IMR-90 (cell line): ENCODE measurements around the gene MTPN. TPM values are rescaled to one million over a fixed set of nuclear protein-coding genes. Genes with fewer than 3 reads are reported as not detected.

Source experiments
- ATAC-seq: fragments of 200-7000 bp; cut with Tn5 transposase; 2 replicates; pipeline ENCODE4 v1.9.1; 2020; ENCODE audit warnings: low read depth, mild to moderate bottlenecking, moderate library complexity
- BruUV-seq: library from RNA; stranded (reverse); fragments of 400-500 nt; replicated peaks from 2 replicates; lab custom pipeline; 2021; lab: Mats Ljungman, UMichigan
- CTCF ChIA-PET: fragments of 300-600 bp; formaldehyde crosslinking; extraction: SDS; loops from one replicate; lab custom pipeline; 2021; ENCODE audit warnings: antibody characterized with exemption; lab: Yijun Ruan, JAX
- POLR2A ChIA-PET: fragments of 300-600 bp; sonication (Branson Sonifier 250); formaldehyde crosslinking; loops from one replicate; lab custom pipeline; 2022; ENCODE audit warnings: antibody characterized with exemption; ENCODE audit not compliant: unreplicated experiment; lab: Charles Lee
- DNase-seq: peaks from one replicate; pipeline ENCODE4 v3.0.0; 2013
- H2AFZ ChIP-seq: replicated peaks from 2 replicates; pipeline ENCODE3; 2013; ENCODE audit warnings: low read length, mild to moderate bottlenecking; ENCODE audit not compliant: poor library complexity
- H2AK5ac ChIP-seq: 2 replicates; pipeline ENCODE4 v1.6.1; 2013; ENCODE audit warnings: low read depth, low read length, inconsistent platforms
- H2AK9ac ChIP-seq: replicated peaks from 2 replicates; pipeline ENCODE3; 2013; ENCODE audit warnings: mild to moderate bottlenecking, low read depth, low read length, moderate library complexity; ENCODE audit not compliant: poor library complexity
- H2BK120ac ChIP-seq: 2 replicates; pipeline ENCODE4 v1.6.1; 2013; ENCODE audit warnings: low read depth, low read length, inconsistent platforms
- H2BK15ac ChIP-seq: 3 replicates; pipeline ENCODE4 v1.6.1; 2013; ENCODE audit warnings: low read depth, low read length, inconsistent platforms
- H2BK20ac ChIP-seq: 2 replicates; pipeline ENCODE4 v1.6.1; 2013; ENCODE audit warnings: low read depth, mild to moderate bottlenecking, inconsistent platforms, low read length, moderate library complexity
- H2BK5ac ChIP-seq: 2 replicates; pipeline ENCODE4 v1.6.1; 2013; ENCODE audit warnings: mild to moderate bottlenecking, low read depth, low read length, inconsistent platforms; ENCODE audit not compliant: poor library complexity, severe bottlenecking
- H3K14ac ChIP-seq: replicated peaks from 2 replicates; pipeline ENCODE4 v1.6.1; 2013; ENCODE audit warnings: low read depth, low read length, inconsistent platforms
- H3K18ac ChIP-seq: 2 replicates; pipeline ENCODE4 v1.6.1; 2013; ENCODE audit warnings: low read depth, low read length, control low read depth
- H3K23ac ChIP-seq: 2 replicates; pipeline ENCODE4 v1.6.1; 2013; ENCODE audit warnings: low read depth, low read length, inconsistent platforms
- H3K27ac ChIP-seq: 2 replicates; pipeline ENCODE4 v1.5.1; 2013; ENCODE audit warnings: mild to moderate bottlenecking, control low read depth, low read length; ENCODE audit not compliant: insufficient read depth
- H3K27me3 ChIP-seq: 2 replicates; pipeline ENCODE4 v1.6.1; 2013; ENCODE audit warnings: low read length; ENCODE audit not compliant: control insufficient read depth, insufficient read depth
- H3K36me3 ChIP-seq: 2 replicates; pipeline ENCODE4 v1.6.1; 2013; ENCODE audit warnings: low read length, mixed read lengths; ENCODE audit not compliant: control insufficient read depth, insufficient read depth
- H3K4ac ChIP-seq: 2 replicates; pipeline ENCODE4 v1.6.1; 2013; ENCODE audit warnings: low read depth, low read length, inconsistent platforms
- H3K4me1 ChIP-seq: 2 replicates; pipeline ENCODE4 v1.6.1; 2013; ENCODE audit warnings: low read length, mixed read lengths; ENCODE audit not compliant: control insufficient read depth, insufficient read depth
- H3K4me2 ChIP-seq: 2 replicates; pipeline ENCODE4 v1.6.1; 2013; ENCODE audit warnings: low read depth, mild to moderate bottlenecking, control low read depth, low read length, moderate library complexity
- H3K4me3 ChIP-seq: 2 replicates; pipeline ENCODE4 v1.5.1; 2013; ENCODE audit warnings: low read depth, mild to moderate bottlenecking, control low read depth, low read length, moderate library complexity; ENCODE audit not compliant: insufficient read depth
- H3K56ac ChIP-seq: 2 replicates; pipeline ENCODE4 v1.6.1; 2013; ENCODE audit warnings: low read length, inconsistent platforms; ENCODE audit not compliant: insufficient read depth; ENCODE audit errors: extremely low read depth
- H3K79me1 ChIP-seq, 2 experiments: 2 replicates each; pipeline ENCODE4 v1.6.1; 2013; ENCODE audit warnings: low read length in 2 of 2, inconsistent platforms in 1 of 2, low read depth in 1 of 2
- H3K9ac ChIP-seq: 2 replicates; pipeline ENCODE4 v1.6.1; 2013; ENCODE audit warnings: low read depth, low read length, control low read depth
- H3K9me1 ChIP-seq: 2 replicates; pipeline ENCODE4 v1.6.1; 2013; ENCODE audit warnings: low read length, inconsistent platforms; ENCODE audit not compliant: insufficient read depth
- H3K9me3 ChIP-seq: 2 replicates; pipeline ENCODE4 v1.6.1; 2013; ENCODE audit warnings: low read length; ENCODE audit not compliant: control insufficient read depth, insufficient read depth
- H4K20me1 ChIP-seq: 2 replicates; pipeline ENCODE4 v1.6.1; 2013; ENCODE audit warnings: low read length, inconsistent platforms; ENCODE audit not compliant: insufficient read depth
- H4K5ac ChIP-seq: 2 replicates; pipeline ENCODE4 v1.6.1; 2013; ENCODE audit warnings: mild to moderate bottlenecking, low read depth, low read length, control low read depth
- H4K8ac ChIP-seq, 2 experiments: 2 replicates each; pipeline ENCODE4 v1.6.1; 2013; ENCODE audit warnings: low read depth in 2 of 2, low read length in 2 of 2, control low read depth in 1 of 2, inconsistent platforms in 1 of 2
- H4K91ac ChIP-seq: 2 replicates; pipeline ENCODE4 v1.6.1; 2013; ENCODE audit warnings: low read depth, low read length, inconsistent platforms; ENCODE audit not compliant: insufficient read depth
- BHLHE40 ChIP-seq: fragments of 150-350 bp; IDR thresholded peaks from 2 replicates; pipeline ENCODE4 v1.6.1; 2016; ENCODE audit warnings: mild to moderate bottlenecking, low read depth, low read length
- CEBPB ChIP-seq: IDR thresholded peaks from 2 replicates; pipeline ENCODE4 v1.6.1; 2012; ENCODE audit warnings: low read depth, low read length, improper control_type of control experiment
- FOS ChIP-seq: fragments of 150-350 bp; IDR thresholded peaks from 2 replicates; pipeline ENCODE4 v1.6.1; 2016; ENCODE audit warnings: low read depth, low read length
- MAZ ChIP-seq: IDR thresholded peaks from 2 replicates; pipeline ENCODE4 v1.6.1; 2012; ENCODE audit warnings: low read depth, mild to moderate bottlenecking, low read length, improper control_type of control experiment, moderate library complexity, borderline replicate concordance
- MXI1 ChIP-seq: IDR thresholded peaks from 2 replicates; pipeline ENCODE4 v1.6.1; 2012; ENCODE audit warnings: low read depth, mild to moderate bottlenecking, low read length, moderate library complexity, borderline replicate concordance
- NFE2L2 ChIP-seq: fragments of 150-350 bp; IDR thresholded peaks from 2 replicates; pipeline ENCODE4 v1.6.1; 2016; ENCODE audit warnings: low read depth, mild to moderate bottlenecking, low read length
- POLR2A ChIP-seq: IDR thresholded peaks from 2 replicates; pipeline ENCODE4 v1.6.1; 2012; ENCODE audit warnings: mild to moderate bottlenecking, low read depth, low read length
- RAD21 ChIP-seq: IDR thresholded peaks from 2 replicates; pipeline ENCODE4 v1.6.1; 2012; ENCODE audit warnings: low read length, improper control_type of control experiment
- RFX5 ChIP-seq: IDR thresholded peaks from 2 replicates; pipeline ENCODE4 v1.8.0; 2012; ENCODE audit warnings: low read depth, mild to moderate bottlenecking, low read length, moderate library complexity
- WGBS, 2 experiments: methylation state at CpG; one replicate each; pipeline versions ENCODE4 v1.1.5 to v1.1.7; 2013; ENCODE audit warnings: missing lambda C conversion rate in 2 of 2; ENCODE audit not compliant: insufficient read length in 1 of 2; ENCODE audit errors: extremely low coverage in 2 of 2; 5-methylcytosine and 5-hydroxymethylcytosine counted together
- dilution Hi-C: fragments of 300-500 bp; cut with HindIII; formaldehyde crosslinking; loops from one replicate; pipeline ENCODE4 v1.14.3; 2018; ENCODE audit warnings: low sequenced_read_pairs; ENCODE audit not compliant: unreplicated experiment
- in situ Hi-C: fragments of 300-500 bp; cut with MboI; formaldehyde crosslinking; loops from 3 replicates; pipeline ENCODE4 v1.14.3; 2019; ENCODE audit warnings: low sequenced_read_pairs, inconsistent platforms, mixed read lengths
- intact Hi-C: fragments of 100-400 bp; cut with micrococcal nuclease; formaldehyde crosslinking; loops from 2 replicates; pipeline ENCODE4 v1.10.0; 2022
- polyA plus RNA-seq, 3 experiments: library from polyadenylated mRNA; depleted of rRNA; stranded (reverse); fragments of >200 nt; gene quantifications; 2 replicates each; pipeline ENCODE4 v1.2.3, GENCODE V29; 2012; ENCODE audit warnings: low replicate concordance in 1 of 3
- total RNA-seq: library from RNA; depleted of rRNA; stranded (reverse); fragments of >200 nt; gene quantifications from 2 replicates; pipeline ENCODE4 v1.2.3, GENCODE V29; 2012
- TF ChIP-seq, protein P1 (sequence below): fragments of 150-350 bp; IDR thresholded peaks from 2 replicates; pipeline ENCODE4 v1.6.1; 2017; ENCODE audit warnings: mild to moderate bottlenecking, antibody characterized with exemption, low read length, low read depth
- TF ChIP-seq, protein P2 (sequence below): fragments of 150-350 bp; IDR thresholded peaks from 2 replicates; pipeline ENCODE4 v1.6.1; 2016; ENCODE audit warnings: low read depth, mild to moderate bottlenecking, low read length, moderate library complexity, borderline replicate concordance

Gene MTPN
- total and polyA plus RNA-seq, 2 of the 4 experiments (the other 2 are of a cell fraction), result 58.8 to 94.4 TPM

DNA sequence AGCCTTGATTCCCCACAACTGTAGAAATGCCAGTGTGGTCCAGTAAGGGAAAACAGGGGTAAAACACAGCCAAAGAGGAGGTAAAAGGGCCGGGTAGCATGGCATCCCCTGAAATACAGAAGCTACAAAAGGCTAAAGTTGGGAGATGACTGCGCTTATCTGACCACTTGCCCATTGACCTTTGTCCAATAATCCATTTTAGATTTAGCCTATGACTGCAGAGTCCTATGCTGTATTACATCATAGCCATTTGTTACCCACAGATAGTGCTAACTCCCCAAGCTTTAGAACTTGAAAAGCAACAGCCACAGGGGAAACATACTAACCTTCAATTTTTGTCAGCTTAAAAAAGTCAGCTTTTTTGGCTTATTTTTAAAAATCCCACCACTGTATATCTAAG, 26.2 kb downstream of the MTPN start:
- no TSS peak for BruUV-seq
- peaks cover 15% of the 10 kb centered on the region for H3K36me3 ChIP-seq
- H3K4me1 ChIP-seq, result no peaks in the 10 kb centered on the region
- no peak overlapping the region for H2AK9ac ChIP-seq
- H3K4me2 ChIP-seq, result no peak overlapping the region
- no peaks in the 10 kb centered on the region for H3K27me3 ChIP-seq
- no peak overlapping the region for H4K8ac ChIP-seq
- H3K9me3 ChIP-seq, result no peaks in the 10 kb centered on the region
- H2AFZ ChIP-seq, result no peak overlapping the region
- no CpG with 5 or more reads among the region's 2 CpGs for WGBS, 2 experiments
- dilution Hi-C loops, result no loop called here
- H2BK15ac ChIP-seq, result no peak overlapping the region
- peaks cover 19 to 45% of the 10 kb centered on the region in 2 experiments; a peak in 3 of 4 replicates for H3K79me1 ChIP-seq
- no peak overlapping the region for H4K91ac ChIP-seq
- H2BK20ac ChIP-seq, result no peak overlapping the region
- TF ChIP-seq CEBPB (no peak), FOS (no peak), NFE2L2 (no peak), BHLHE40 (no peak), MXI1 (no peak), RFX5 (no peak), MAZ (no peak), POLR2A (no peak), RAD21 (no peak)
- TF ChIP-seq, protein P1, sequence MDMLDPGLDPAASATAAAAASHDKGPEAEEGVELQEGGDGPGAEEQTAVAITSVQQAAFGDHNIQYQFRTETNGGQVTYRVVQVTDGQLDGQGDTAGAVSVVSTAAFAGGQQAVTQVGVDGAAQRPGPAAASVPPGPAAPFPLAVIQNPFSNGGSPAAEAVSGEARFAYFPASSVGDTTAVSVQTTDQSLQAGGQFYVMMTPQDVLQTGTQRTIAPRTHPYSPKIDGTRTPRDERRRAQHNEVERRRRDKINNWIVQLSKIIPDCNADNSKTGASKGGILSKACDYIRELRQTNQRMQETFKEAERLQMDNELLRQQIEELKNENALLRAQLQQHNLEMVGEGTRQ, result no peak
- TF ChIP-seq, protein P2, sequence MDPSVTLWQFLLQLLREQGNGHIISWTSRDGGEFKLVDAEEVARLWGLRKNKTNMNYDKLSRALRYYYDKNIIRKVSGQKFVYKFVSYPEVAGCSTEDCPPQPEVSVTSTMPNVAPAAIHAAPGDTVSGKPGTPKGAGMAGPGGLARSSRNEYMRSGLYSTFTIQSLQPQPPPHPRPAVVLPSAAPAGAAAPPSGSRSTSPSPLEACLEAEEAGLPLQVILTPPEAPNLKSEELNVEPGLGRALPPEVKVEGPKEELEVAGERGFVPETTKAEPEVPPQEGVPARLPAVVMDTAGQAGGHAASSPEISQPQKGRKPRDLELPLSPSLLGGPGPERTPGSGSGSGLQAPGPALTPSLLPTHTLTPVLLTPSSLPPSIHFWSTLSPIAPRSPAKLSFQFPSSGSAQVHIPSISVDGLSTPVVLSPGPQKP, result no peak
- H3K9ac ChIP-seq, result no peak overlapping the region
- POLR2A ChIA-PET, result no interaction called here
- H3K27ac ChIP-seq, result no peak overlapping the region
- H3K9me1 ChIP-seq, result peaks cover 2% of the 10 kb centered on the region; the same call in 1 of the 2 replicates
- H3K56ac ChIP-seq, result no peak overlapping the region
- H3K18ac ChIP-seq, result no peak overlapping the region
- H2BK5ac ChIP-seq, result no peak overlapping the region
- no peak overlapping the region for H3K4me3 ChIP-seq
- CTCF ChIA-PET, result no interaction called here
- intact Hi-C loops, result no loop called here
- no peak overlapping the region for H4K5ac ChIP-seq
- peaks cover 18% of the 10 kb centered on the region for H4K20me1 ChIP-seq
- no peak overlapping the region for H3K14ac ChIP-seq
- ATAC-seq (no peak), DNase-seq (no peak)
- no peak overlapping the region for H2BK120ac ChIP-seq
- in situ Hi-C loops, result no loop called here
- no peak overlapping the region for H3K23ac ChIP-seq
- no peak overlapping the region for H2AK5ac ChIP-seq
- H3K4ac ChIP-seq, result no peak overlapping the region
